Calu3 (cell line): ENCODE measurements around the gene SKI. TPM values are rescaled to one million over a fixed set of nuclear protein-coding genes. Genes with fewer than 3 reads are reported as not detected.

Source experiments
- BruUV-seq: library from RNA; stranded (reverse); fragments of 400-500 nt; replicated peaks from 2 replicates; lab custom pipeline; 2021; lab: Mats Ljungman, UMichigan
- CTCF ChIA-PET: fragments of 300-600 bp; sonication (Branson Sonifier 250); formaldehyde crosslinking; loops from one replicate; lab custom pipeline; 2022; ENCODE audit warnings: antibody characterized with exemption; lab: Charles Lee
- DNase-seq: peaks from one replicate; pipeline ENCODE4 v3.0.0; 2022
- H3K27ac Mint-ChIP-seq: one replicate; pipeline ENCODE4 v1.8.0; 2022; ENCODE audit warnings: mixed read lengths; ENCODE audit not compliant: unreplicated experiment
- H3K27me3 Mint-ChIP-seq: one replicate; pipeline ENCODE4 v1.8.0; 2022; ENCODE audit warnings: mixed read lengths; ENCODE audit not compliant: unreplicated experiment
- H3K36me3 Mint-ChIP-seq: one replicate; pipeline ENCODE4 v1.8.0; 2022; ENCODE audit warnings: mild to moderate bottlenecking, moderate library complexity, mixed read lengths; ENCODE audit not compliant: insufficient read depth, unreplicated experiment
- H3K4me1 Mint-ChIP-seq: one replicate; pipeline ENCODE4 v1.8.0; 2022; ENCODE audit warnings: mild to moderate bottlenecking, low read depth, mixed read lengths; ENCODE audit not compliant: unreplicated experiment
- H3K4me3 Mint-ChIP-seq: one replicate; pipeline ENCODE4 v1.8.0; 2022; ENCODE audit warnings: mild to moderate bottlenecking, low read depth, moderate library complexity, mixed read lengths; ENCODE audit not compliant: unreplicated experiment
- H3K9me3 Mint-ChIP-seq: one replicate; pipeline ENCODE4 v1.8.0; 2022; ENCODE audit warnings: low read depth, mixed read lengths; ENCODE audit not compliant: unreplicated experiment
- CTCF ChIP-seq: fragments of 200-600 bp; IDR thresholded peaks from one replicate; pipeline ENCODE4 v1.8.0; 2022; ENCODE audit warnings: antibody characterized with exemption; ENCODE audit not compliant: unreplicated experiment
- intact Hi-C: fragments of 100-400 bp; cut with micrococcal nuclease; formaldehyde crosslinking; loops from one replicate; pipeline ENCODE4 v1.10.0; 2022; ENCODE audit not compliant: unreplicated experiment
- total RNA-seq: library from RNA; stranded (reverse); gene quantifications from 2 replicates; pipeline ENCODE4 v1.2.3, GENCODE V29; 2022

Gene SKI
- total RNA-seq, 1 experiment from 2014 or later: 33.8 TPM

- H3K9me3 Mint-ChIP-seq: no peaks in the 10 kb centered on the region
- H3K36me3 Mint-ChIP-seq: no peaks in the 10 kb centered on the region
- H3K4me1 Mint-ChIP-seq: peaks cover 7% of the 10 kb centered on the region
- BruUV-seq: no TSS peak
- no peak for TF ChIP-seq CTCF
- no peak overlapping the region for H3K27ac Mint-ChIP-seq
- CTCF ChIA-PET: no interaction called here
- DNase-seq: no peak
- intact Hi-C loops: no loop called here
- no peak overlapping the region for H3K4me3 Mint-ChIP-seq
- H3K27me3 Mint-ChIP-seq: no peaks in the 10 kb centered on the region
Measured at GRCh38 chr1:2290595-2291510, 62.7 kb downstream of the SKI start.

- Mint-ChIP-seq H3K36me3 (no peaks in the 10 kb centered on the region), H3K9me3 (no peaks in the 10 kb centered on the region), H3K27ac (no peak overlapping the region), H3K27me3 (no peaks in the 10 kb centered on the region), H3K4me3 (no peak overlapping the region), H3K4me1 (peaks cover 7% of the 10 kb centered on the region)
- TF ChIP-seq CTCF: no peak
- CTCF ChIA-PET: no interaction called here
- intact Hi-C loops: no loop called here
- no TSS peak for BruUV-seq
- no peak for DNase-seq
Measured at GRCh38 chr1:2291577-2291976, 63.5 kb downstream of the SKI start.

GRCh38 chr1:2292725-2293450 lies 64.8 kb downstream of the SKI start:
- H3K36me3 Mint-ChIP-seq: no peaks in the 10 kb centered on the region
- no peak overlapping the region for H3K27ac Mint-ChIP-seq
- H3K4me1 Mint-ChIP-seq: peaks cover 7% of the 10 kb centered on the region
- TF ChIP-seq CTCF: no peak
- no peak for DNase-seq
- H3K9me3 Mint-ChIP-seq: no peaks in the 10 kb centered on the region
- no peaks in the 10 kb centered on the region for H3K27me3 Mint-ChIP-seq
- BruUV-seq: no TSS peak
- intact Hi-C loops: no loop called here
- no peak overlapping the region for H3K4me3 Mint-ChIP-seq
- CTCF ChIA-PET: no interaction called here

GRCh38 chr1:2294033-2294724 lies 66.1 kb downstream of the SKI start:
- no peaks in the 10 kb centered on the region for H3K9me3 Mint-ChIP-seq
- TF ChIP-seq CTCF: no peak
- no peak for DNase-seq
- no TSS peak for BruUV-seq
- intact Hi-C loops: no loop called here
- no peak overlapping the region for H3K27ac Mint-ChIP-seq
- H3K27me3 Mint-ChIP-seq: no peaks in the 10 kb centered on the region
- peaks cover 7% of the 10 kb centered on the region for H3K4me1 Mint-ChIP-seq
- CTCF ChIA-PET: no interaction called here
- H3K36me3 Mint-ChIP-seq: no peaks in the 10 kb centered on the region
- no peak overlapping the region for H3K4me3 Mint-ChIP-seq
